GM12872 (cell line): ENCODE measurements around the gene UCK2.

Experiments used
- TF ChIP-seq, protein P1 (sequence below): IDR thresholded peaks from 3 replicates; pipeline ENCODE4 v1.5.1; 2011; ENCODE audit warnings: low read depth, mild to moderate bottlenecking, low read length, moderate library complexity; ENCODE audit not compliant: insufficient read depth

UCK2 gene

DNA sequence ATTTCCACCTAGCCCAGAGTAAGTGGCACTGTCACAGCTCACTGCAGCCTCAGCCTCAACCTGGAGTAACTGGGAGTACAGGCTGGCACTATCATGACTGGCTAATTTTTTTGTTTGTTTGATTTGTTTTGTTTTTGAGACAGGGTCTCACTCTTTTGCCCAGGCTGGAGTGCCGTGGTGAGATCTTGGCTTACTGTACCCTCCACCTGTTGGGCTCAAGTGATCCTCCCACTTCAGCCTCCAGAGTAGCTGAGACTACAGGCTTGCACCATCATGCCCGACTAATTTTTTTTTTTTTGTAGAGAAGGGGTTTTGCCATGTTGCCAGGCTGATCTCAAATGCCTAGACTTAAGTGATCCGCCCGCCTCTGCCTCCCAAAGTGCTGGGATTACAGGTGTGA is 2.5 kb downstream of the UCK2 start:
- TF ChIP-seq, protein P1, sequence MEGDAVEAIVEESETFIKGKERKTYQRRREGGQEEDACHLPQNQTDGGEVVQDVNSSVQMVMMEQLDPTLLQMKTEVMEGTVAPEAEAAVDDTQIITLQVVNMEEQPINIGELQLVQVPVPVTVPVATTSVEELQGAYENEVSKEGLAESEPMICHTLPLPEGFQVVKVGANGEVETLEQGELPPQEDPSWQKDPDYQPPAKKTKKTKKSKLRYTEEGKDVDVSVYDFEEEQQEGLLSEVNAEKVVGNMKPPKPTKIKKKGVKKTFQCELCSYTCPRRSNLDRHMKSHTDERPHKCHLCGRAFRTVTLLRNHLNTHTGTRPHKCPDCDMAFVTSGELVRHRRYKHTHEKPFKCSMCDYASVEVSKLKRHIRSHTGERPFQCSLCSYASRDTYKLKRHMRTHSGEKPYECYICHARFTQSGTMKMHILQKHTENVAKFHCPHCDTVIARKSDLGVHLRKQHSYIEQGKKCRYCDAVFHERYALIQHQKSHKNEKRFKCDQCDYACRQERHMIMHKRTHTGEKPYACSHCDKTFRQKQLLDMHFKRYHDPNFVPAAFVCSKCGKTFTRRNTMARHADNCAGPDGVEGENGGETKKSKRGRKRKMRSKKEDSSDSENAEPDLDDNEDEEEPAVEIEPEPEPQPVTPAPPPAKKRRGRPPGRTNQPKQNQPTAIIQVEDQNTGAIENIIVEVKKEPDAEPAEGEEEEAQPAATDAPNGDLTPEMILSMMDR = no peak

DNA sequence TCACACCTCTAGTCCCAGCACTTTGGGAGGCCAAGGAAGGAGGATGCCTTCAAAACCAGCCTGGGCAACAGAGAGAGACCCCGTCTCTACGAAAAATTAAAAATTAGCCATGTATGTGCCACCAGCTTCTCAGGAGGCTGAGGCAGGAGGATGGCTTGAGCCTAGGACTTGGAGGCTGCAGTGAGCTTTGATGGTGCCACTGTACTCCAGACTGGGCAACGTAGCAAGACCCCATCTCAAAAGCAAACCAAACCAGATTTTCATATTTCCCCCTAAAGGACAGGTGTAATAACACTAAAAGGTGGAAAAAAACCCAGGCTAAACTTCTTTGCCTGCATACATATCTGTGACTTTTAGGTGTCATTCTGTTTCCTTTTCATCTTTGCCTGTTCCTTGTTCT is 3.7 kb downstream of the UCK2 start:
- TF ChIP-seq, protein P1 = no peak

DNA sequence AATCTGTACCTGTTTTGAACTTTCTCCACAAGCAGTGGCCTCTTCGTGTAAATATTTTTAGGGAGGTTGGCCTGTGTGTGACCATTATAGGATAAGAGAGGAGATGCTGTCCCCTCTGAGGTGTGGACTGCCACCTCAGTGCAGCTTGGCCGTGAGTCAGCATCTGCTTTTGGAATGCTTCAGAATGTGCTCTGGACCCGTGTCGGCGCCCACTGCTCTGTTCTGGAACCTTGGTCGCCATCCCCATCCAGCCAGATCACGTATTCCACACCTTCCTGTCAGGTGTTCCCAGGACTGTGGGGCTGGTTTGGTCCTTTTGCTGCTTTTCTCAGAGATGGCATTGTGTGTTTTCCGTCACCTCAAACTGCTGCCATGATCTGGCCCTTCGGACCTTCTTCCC is 5.5 kb downstream of the UCK2 start:
- TF ChIP-seq, protein P1 = no peak

DNA sequence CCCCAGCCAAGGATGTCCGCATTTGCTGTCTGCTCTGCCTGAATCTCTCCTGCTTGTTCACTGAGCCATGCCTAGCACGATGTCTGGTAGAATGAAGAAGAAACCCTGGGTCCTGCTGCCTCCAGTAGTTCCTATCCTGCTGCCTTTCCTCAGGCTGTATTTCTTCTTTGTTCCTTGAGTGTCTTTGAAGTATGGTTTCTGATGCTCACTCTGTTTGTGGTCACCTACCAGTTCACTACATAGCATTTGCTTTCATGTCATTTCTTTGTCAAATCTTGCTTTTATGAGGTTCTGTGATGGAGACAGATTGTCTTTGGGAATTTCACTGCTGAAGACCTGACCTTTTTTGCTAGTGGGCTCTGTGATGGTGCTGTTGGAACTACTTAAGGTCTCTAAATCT is 5.9 kb downstream of the UCK2 start:
- TF ChIP-seq, protein P1 = no peak

DNA sequence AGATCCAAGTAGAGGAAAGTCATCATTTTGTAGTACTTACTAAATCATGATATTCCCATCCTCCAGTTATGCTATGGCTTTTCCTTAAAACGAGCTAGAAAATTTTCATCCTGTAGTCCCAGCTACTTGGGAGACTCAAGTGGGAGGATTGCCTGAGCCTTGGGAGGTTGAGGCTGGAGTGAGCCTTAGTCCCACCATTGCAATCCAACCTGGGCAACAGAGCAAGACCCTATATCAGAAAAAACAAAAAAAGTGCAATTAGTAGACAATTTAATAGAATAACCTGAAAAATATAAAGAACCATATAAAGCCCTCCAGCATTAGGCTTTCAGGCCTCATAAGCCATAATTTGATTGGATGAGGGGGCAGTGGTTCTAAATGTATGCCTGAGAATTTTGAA is 6.8 kb downstream of the UCK2 start:
- TF ChIP-seq, protein P1 = no peak

DNA sequence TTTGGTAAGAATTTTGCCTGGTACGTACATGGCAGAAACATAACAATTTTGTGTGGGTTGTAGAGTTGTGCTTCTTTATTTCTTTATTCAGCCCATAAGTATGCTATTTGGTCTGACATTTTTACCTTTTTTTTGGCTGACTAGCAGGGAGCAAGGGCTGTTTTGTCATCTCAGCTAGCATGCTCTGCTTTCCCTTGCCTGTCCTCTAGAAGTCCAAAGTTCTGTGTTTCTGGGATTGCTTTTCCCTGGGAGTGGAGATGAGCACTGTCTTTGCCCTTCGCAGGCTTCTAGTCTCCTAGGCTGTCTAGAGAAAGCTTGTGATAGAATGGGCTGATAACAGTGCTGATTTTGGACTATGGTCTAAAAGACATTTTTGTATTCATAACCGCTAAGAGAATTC is 7.5 kb downstream of the UCK2 start:
- TF ChIP-seq, protein P1 = no peak

DNA sequence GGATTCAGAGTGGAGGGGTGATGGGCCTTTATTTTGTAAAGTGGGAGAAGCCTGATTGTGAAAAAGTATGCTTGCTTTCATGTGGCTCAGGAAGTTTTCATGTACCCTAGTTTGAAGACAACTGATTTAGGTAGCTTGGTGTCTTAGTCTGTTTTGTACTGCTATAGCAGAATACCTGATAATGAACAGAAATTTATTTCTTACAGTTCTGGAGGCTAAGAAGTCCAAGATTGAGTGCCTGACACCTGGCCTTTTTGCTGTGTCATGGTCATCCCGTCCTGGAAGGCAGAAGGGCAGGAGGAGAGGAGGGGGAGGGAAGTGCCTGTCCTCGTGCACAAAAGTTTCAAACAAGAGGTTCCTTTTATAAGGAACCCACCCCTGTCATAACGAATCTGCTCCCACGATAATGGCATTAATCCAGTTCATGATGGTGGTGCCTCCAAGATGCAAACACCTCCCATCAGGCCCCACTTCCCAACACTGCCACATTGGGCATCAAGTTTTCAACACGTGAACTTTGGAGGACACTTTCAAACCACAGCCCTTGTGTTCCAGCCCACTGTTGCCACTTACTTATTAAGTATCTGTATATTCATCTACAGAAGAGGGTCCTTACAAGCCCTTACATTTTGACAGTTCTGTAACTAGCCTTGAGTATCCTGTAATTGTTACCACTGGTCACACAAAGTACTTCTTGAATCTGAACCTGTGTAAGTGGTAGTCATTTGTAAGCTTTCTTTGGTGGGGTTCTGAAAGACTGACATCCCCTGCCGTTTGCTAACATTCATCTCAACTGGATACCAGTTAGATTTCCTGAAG is 9.5 kb downstream of the UCK2 start:
- TF ChIP-seq, protein P1 = no peak
